T-helper 1 cell treated with Interleukin-12 subunit alpha and Interleukin-12 subunit beta and Interleukin-4 antibody, amounts not matched to agents 30 ng/mL and 1 ng/mL, for 36 hours (primary cell): ENCODE results near the gene PRLR. TPM values are rescaled to one million over a fixed set of nuclear protein-coding genes. Genes with fewer than 3 reads are reported as not detected.
"Not testable (repeated sequence)": the region's sequence is repeated elsewhere in the genome, so short reads cannot be mapped to it uniquely, and the experiment has no call there.

Experiments
- intact Hi-C: fragments of 100-400 bp; cut with micrococcal nuclease; formaldehyde crosslinking; loops from one replicate; pipeline ENCODE4 v1.15.1; 2024
- total RNA-seq: library from RNA; stranded (reverse); gene quantifications from 2 replicates; pipeline ENCODE4 v1.2.3, GENCODE V29; 2022

PRLR gene
- total RNA-seq, result not detected in 2 replicates

DNA sequence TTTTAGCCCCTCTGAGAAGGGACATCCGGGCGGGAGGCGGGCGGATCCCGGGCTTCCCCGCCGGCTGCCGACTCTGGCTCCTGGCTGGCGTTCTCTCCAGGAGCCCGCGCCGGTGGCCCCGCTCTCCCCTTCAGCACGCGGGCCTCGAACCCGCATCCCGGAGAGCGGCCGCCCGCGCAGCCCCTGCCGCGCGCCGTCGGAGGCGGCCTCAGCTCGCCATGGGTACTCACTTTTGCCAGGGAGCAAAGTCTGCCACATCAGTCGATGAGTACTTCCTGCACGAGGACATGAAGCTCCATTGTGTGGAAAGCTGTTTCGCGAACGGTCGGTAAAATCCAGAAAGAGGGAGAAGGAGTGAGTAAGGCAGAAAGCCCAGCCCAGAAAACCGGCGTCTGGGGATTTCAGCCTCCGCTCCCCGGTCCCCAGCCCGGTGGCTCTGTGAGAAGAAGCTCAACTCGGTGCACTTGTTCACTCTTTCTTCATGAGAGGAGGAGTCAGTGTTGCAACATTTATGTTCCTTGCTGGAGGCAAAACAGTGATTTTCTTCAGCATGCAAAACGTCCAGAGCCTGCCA is at the start of gene PRLR:
PRLR (minus strand) TSS at position 450 of the 574 bp plus-strand sequence. CDS start 140,867 bp downstream, outside the sequence.
- intact Hi-C loops, result loop anchor here (5.0 kb wide), 1 partner anchor 697 kb away; no protein-coding TSS in a partner anchor

DNA sequence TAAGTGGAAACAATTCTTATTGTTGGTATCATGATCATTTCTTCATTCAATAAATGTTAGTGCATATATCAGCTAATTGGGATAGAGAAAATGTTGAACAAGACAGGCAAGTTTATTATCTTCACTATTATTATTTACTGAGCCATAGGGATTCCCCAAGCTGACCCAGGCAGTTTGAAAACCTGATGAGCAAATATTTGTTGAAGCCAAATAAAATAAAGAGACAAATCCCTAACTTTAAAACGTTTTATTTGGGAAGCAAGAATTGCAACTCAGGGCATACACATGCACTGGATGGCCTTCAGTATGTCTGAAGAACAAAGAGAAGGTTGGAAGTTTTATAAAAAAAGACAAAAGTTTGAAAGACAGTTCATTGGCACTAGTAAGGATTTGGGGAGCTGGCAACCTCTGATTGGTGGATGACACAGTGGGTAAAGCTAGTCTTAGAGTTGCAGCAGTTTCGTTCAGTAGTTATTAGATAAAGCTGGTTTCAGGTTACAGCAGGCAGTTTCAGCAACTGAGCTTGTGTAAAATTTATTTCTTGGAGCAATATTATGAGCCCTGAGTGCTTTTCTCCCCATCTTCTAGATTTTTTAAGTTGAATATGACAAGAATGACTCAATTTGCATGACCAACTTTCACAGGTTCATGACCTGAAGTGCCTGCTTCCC is 44.7 kb upstream of the PRLR start:
- intact Hi-C loops, result no loop called here

DNA sequence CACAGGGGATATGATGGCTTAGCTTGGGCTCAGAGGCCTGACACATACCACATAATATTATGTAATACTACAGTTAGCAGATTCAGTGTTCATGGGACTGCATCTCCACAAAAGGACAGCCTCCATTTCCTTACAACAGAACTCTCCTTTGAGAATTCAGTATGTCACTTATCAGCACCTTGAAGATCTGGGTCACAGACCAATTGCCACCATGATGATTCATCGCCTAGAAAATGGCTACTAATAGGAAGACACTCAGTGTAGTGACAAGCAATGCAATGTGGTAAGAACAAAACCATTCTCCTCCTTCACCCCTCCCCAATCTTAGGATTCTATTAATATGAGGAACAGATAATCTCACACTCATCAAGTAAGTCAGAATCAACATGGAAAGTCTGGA is 38.7 kb upstream of the PRLR start:
- intact Hi-C loops, result no loop called here

DNA sequence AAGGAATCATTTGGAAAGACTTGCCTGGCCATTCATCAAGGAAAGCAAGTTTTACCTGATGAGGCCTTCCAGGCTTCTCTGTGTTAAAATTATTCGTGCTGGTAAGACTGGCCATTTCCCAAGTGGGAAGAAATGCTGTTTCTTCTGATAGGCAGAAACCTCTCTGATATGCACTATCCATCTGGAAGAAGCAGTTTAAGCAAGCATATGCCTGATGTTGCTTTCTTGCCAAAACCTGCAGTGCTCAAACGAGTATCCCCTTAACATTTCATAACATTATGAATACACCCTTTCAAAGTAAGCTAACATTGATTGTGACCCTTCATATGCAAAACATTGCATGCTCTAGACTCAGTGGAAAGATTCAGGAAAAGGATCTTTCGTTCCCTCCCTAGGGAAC is 36.0 kb upstream of the PRLR start:
- intact Hi-C loops, result no loop called here

DNA sequence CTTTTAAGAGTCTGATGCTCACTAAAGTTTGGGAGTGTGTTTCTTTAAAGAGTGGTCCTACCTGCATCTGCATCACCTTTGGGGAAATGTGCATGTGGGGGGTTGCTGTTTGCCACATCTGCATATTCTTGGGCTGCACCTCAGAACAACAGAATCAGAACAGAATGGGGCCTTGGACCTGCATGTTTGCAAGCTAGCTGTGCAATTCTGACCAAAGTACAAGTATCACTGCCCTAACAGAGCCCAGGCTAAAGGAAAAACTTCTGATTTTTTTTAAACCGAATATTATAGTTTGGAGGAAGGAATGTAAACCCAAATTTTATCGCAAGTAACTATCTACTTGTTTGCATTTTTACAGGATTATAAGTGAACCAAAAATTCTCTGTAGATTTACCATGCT is 34.2 kb upstream of the PRLR start:
- intact Hi-C loops, result no loop called here

DNA sequence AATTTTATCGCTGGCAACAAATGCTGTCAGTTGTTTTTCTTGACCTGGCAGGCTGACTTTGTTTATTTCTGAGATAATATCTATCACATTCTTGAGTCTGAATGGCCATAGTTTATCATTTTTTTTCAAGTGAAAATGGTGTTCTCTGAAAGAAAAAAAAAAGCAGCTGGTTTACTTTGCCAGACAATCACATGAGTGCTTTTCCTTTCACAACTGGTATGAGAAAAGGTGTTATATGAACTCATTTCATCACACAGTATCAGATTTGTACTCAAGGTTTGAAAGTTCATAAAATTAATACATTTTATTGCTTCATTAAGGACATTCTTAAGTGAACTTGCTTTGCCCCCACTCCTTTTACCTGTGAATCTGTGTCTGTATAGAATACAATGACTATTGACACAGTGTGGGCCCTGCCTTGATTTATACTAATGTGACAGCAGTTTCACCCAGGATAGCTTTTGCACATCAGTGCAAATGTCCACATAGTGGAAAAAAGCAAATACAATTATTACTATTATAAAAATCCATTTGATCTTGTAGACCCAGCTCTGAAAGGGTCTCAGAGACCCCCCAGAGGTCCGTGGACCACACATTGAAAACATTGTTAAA is 33.1 kb upstream of the PRLR start:
- intact Hi-C loops, result no loop called here

DNA sequence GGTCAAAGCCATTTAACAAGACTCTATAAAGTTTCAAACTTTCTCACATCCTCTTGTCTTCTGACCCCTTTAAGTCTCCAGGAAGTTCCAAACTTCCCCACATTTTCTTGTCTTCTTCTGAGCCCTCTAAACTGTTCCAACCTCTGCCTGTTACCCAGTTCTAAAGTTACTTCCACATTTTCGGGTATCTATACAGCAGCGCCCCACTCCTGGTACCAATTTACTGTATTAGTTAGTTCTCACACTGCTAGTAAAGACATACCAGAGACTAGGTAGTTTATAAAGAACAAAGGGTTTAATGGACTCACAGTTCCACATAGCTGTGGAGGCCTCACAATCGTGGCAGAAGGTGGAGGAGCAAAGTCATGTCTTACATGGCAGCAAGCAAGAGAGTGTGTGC is 23.3 kb upstream of the PRLR start:
- intact Hi-C loops, result no loop called here

DNA sequence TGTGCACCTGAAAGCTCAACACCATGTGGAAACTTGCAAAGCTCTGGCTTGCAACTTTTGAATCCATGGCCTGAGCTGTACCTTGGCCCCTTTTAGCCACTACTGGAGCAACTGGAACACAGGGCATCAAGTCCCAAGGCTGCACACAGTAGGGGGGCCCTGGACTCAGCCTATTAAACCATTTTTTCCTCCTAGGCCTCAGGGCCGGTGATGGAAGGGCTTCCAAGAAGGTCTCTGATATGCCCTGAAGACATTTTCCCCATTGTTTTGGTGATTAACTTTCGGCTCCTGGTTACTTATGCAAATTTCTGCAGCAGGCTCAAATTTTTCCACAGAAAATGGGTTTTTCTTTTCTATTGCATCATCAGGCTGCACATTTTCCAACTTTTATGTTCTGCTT is 22.7 kb upstream of the PRLR start:
- intact Hi-C loops, result no loop called here

DNA sequence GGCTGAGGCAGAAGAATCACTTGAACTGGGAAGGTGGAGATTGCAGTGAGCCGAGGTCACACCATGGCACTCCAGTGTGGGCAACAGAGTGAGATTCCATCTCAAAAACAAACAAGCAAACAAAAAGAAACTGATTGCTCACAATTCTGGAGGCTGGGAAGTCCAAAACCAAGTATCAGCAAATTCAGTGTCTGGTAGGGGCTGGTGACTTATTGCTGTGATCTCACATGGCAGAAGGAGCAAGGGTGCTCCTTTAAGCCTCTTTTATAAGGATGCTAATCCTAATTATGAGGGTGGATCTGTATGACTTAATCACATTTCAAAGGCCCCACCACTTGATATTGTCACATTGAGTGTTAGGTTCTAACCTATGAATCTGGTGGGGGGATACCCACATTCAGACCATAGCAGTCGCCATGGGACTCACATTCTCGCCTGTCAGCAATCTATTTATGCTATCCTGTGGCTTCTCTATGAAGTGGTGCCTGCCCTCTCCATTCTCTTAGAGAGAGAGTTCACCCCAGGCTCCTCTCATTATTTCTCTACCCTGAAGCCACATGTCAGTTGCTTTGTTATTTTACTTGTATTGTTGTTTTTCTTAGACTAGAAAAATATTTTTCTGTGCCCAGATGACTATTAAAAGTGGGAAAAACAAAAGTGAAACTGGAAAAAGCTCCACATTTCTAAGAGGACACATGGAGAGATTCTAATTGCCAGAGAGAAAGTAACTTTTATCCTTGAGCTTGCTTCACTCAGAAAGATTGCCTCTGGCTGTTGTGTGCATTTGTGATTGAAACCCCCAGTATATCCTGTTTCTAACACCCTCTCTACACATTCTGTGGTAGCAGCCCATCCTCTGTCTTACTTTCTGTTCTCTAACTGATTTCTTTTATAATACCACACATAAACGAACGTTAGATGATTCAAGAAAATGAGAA is 18.8 kb upstream of the PRLR start:
- intact Hi-C loops, result no loop called here

DNA sequence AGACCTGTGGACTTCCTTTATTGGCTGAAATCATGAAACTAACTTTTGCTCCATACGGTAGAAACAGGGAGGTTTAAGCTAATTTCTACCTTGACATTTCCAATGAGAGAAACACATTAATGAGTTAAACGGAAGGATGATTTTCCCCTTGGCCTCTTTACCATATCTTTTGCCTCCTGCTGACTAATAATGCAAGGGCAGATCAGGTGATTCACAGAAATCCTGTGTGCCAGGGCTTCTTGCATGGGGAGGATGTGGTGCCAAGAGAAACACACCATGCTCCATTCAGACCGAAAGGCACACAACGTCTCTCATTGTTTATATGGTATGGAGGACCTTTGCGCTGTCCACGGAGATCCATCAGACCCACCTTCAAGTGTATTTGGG is 17.4 kb upstream of the PRLR start:
- intact Hi-C loops, result no loop called here

DNA sequence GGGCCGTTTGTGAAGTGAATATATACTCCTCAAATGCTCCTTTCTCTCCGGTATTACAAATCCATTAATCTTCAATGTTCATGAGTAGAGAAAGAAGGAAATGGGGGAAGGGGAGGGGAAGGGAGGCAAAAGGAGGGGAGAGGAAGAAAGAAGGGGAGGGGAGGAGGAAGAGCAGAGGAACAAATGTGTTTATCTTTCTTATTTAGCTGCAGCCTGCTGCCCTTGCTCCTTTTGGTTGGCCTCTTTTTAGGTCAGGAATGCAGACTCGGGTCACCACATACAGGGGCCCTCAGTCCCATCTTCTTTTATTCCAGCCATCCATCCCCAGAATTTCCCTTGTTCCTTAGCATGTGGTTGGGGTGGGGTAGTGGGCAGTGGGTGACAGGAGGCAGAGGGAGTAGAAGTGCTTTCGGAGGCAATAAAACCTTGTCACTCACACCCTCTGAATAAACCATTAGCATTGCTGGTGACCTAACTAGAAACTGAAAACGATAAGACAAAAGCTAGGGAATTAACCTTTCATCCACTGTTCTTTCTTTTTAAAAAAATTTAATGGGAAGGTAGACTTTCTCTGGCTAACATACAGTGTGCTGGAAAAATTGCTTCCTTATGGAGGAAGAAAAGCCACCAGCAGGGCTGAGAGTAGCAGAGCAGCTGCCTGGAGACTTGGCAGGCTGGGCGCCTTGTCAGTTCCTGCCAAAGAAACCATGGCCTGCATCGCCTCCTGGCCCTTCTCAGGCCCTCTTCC is 16.8 kb upstream of the PRLR start:
- intact Hi-C loops, result no loop called here

DNA sequence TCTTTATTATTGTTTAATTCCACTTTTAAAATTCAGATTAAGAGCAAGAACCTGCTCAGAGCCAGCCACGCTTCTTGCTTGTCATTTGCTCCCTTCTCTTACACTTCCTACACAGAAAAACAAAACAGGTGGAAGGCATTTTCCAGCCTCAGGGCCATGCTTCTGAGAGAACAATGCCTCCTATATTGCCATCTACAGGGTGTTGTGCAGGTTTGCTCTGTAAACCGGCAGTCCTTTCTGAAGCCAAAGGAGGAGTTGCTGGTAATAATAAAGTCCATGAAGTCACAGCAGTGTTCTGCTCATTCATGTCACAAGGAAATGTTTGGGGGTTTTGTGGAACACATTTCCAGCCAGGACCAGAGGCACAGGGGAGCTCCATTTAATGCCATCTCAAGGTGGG is 16.1 kb upstream of the PRLR start:
- intact Hi-C loops, result no loop called here

DNA sequence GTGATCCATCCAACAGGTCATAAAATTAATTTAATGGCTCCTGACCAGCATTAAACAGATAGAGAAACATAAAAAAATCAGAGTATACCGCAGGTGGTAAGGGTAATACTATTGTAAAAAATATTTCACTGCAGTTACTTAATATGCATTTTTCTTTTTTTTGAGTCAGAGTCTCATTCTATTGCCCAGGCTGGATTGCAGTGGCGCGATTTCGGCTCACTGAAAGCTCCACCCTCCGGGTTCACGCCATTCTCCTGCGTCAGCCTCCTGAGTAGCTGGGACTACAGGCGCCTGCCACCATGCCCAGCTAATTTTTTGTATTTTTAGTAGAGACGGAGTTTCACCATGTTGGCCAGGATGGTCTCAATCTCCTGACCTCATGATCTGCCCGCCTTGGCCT is 15.1 kb upstream of the PRLR start:
- intact Hi-C loops, result not testable (repeated sequence)

DNA sequence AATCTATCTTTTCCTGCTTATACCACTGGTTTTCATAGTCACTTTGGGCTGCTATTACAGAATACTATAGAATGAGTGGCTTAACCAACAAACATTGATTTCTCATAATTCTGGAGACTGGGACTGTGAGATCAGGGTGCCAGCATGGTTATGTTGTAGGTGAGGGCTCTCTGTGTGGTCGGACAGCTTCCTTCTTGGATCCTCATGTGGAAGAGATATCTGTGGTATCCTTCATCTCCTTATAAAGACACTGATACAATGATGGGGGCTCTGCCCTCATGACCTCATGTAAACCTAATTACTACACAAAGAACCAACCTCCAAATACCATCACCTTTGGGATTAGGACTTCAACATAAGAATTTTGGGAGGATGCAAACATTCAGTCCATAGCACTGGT is 13.9 kb upstream of the PRLR start:
- intact Hi-C loops, result no loop called here

DNA sequence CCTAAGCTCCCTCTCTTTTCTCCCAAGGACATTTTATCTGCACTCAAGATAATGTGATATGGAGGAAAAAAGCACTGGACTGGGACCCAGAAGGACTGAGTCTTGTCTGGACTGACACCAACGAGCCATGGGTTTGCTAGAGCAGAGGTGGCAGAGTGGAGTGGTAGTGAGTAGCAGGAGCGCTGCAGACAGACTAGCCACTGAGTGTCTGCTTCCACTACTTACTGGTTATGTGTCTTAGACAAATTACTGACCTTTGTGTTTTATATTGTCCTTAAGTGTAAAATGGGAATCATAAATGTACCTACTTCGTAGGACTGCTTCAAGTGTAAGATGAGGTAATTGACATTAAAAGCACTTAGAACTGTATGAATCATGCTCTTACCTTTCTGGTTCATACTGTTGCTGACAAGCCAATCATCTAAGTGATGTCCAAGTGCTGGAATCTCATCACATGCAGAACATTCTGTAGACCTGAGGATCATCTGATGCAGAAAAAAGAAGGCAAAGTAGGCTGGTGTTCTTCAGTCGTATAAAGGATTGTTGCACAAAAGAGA is 12.5 kb upstream of the PRLR start:
- intact Hi-C loops, result no loop called here

DNA sequence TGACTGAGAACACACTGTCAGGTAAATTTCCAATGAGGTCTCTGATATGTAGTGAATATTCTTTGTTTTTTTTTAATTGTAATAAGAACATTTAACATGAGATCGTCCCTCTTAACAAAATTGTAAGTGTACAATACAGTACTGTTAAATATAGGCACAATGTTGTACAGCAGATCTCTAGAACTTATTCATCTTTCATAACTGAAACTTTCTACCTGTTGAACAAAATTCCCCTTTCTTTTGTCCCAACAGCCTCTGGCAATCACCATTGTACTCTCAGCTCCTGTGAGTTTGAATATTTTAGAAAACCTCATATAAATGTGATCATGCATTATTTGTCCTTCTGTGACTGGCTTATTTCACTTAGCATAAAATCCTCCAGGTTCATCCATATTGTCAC is 10.6 kb upstream of the PRLR start:
- intact Hi-C loops, result no loop called here

DNA sequence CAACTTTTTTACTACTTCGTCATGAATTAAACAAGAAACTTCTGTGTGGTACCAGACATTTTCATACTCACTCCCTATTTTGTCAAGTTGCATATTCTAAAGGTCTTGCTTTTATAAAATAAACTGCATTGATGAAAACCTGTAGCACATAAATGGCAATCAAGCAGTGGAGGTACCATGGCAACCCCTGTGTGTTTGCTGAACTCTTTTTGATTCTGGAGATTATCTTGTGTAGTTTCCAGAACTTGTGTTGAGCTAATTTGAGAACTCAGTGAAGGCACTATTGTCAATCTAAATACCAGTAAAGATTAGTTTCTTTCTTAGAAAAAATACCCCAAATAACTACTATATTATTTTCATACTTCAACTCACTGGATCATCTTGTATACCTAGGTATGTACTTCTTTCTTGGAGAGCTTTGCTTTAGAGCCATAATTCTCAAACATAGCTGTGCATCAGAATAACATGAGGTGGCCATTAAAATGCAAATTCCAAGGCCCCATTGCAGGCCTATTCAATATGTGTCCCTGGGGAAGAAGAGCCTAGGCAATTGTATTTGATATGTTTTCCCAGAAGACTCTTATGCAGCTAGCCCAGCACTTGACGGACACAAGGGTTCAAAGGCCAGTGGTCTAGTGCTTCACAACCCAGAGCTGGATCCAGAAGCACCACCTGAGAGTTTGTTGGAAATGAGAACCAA is 9.8 kb upstream of the PRLR start:
- intact Hi-C loops, result no loop called here

DNA sequence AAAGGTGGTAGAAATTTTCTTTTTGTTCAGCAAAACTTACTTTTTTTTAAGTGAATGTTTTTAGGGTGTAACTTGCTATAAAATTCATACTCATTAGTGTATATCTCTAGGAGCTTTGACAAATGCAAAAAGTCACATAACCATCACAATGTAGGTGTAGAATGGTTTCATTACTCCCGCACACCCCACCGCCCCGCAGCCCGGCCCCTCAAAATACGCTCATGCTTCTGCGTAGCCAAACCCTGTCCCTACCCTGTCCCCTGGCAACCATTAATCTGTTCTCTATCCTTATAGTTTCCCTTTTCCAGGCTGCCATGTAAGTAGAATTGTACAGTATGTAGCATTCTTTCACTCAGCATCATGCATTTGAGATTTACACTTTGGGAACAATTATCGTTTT is 9.2 kb upstream of the PRLR start:
- intact Hi-C loops, result no loop called here

DNA sequence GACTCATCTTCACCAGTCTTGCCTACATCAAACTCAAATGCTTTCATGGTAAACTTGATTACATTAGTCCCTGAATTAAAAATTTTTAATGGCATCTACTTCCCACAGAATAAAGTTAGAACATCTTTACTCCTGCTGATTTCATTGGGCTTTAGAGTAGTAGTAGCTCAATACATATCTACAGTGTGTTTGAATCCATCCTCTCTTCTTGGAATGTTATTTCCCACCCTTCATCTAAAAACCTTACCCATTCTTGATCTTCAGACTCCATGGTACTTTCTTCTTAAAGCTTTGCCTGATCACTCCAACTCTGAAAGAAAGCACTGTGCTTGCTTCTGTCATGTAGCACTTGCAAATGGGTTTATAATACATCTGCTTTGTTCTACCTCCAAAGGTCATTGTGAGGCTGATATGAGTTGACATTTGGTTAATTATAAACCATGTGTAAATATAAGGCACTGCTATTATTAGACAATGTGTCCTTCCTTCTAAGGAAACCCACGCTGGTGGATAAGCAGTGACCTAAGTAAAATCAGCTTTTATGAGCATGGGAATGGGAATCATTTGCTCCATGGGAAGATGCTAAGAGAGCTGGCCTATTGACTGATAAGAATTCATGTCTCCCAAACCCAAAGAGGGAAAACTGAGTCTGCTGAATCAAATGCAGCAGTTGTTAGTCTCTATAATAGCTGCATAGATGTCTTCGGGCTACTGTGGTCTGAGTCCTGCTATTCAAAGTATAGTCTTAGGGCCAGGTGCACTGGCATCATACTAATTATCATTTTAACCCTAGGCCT is 7.5 kb upstream of the PRLR start:
- intact Hi-C loops, result no loop called here
